Epithelial cell of esophagus (primary cell): ENCODE measurements around the gene SETD1A.
A peak's percentile ranks its signal among the peaks of the same experiment; 100 is the strongest.

Source experiments
- DNase-seq: peaks from one replicate; pipeline ENCODE4 v3.0.0; 2010; ENCODE audit warnings: low read depth
- H3K4me3 ChIP-seq: 2 replicates; pipeline ENCODE4 v1.5.1; 2011; ENCODE audit warnings: mild to moderate bottlenecking, low read length, control low read depth
- TF ChIP-seq, protein P1 (sequence below): IDR thresholded peaks from 2 replicates; pipeline ENCODE4 v1.5.1; 2011; ENCODE audit warnings: low read depth, mild to moderate bottlenecking, low read length, control low read depth, inconsistent platforms; ENCODE audit not compliant: insufficient read depth; ENCODE audit errors: missing control alignments

Gene SETD1A

DNA sequence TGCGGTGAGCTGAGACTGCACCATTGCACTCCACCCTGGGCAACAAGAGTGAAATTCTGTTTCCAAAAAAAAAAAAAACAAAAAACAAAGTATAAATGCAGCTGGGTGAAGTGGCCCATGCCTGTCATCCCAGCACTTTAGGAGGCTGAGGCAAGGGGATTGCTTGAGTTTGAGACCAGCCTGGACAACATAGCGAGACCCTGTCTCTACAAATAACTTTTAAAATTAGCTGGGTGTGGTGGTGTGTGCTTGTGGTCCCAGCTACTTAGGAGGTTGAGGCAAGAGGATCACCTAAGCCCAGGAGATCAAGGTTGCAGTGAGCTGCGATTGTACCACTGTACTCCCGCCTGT lies 65.7 kb downstream of the SETD1A start:
- no peak for DNase-seq

DNA sequence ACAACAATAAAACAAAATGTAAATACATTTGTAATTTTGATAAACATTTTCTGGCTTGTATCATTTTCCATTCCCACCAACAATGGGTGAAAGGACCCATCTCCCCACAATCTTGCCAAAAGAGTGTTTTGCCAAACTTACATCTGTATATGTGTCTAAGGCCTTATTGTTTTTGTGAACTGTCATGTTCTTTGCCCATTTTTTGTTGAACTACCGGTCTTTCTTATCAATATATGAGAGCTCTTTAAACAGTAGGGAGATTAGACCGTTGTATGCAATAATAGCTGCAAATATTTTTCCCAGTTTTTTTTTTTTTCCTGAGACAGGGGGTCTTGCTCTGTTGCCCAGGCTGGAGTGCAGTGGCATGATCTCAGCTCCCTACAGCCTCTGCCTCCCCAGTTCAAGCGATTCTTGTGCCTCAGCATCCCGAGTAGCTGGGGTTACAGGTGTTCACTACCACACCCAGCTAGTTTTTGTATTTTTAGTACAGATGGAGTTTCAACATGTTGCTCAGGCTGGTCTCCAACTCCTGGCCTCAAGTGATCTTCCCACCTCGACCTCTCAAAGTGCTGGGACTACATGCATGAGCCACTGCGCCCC lies 66.2 kb downstream of the SETD1A start:
- DNase-seq: no peak
- H3K4me3 ChIP-seq: no peak overlapping the region
- TF ChIP-seq, protein P1, sequence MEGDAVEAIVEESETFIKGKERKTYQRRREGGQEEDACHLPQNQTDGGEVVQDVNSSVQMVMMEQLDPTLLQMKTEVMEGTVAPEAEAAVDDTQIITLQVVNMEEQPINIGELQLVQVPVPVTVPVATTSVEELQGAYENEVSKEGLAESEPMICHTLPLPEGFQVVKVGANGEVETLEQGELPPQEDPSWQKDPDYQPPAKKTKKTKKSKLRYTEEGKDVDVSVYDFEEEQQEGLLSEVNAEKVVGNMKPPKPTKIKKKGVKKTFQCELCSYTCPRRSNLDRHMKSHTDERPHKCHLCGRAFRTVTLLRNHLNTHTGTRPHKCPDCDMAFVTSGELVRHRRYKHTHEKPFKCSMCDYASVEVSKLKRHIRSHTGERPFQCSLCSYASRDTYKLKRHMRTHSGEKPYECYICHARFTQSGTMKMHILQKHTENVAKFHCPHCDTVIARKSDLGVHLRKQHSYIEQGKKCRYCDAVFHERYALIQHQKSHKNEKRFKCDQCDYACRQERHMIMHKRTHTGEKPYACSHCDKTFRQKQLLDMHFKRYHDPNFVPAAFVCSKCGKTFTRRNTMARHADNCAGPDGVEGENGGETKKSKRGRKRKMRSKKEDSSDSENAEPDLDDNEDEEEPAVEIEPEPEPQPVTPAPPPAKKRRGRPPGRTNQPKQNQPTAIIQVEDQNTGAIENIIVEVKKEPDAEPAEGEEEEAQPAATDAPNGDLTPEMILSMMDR: no peak

More for the DNA sequence above, 65.7 kb downstream of the SETD1A start:
- TF ChIP-seq, protein P1: no peak
- no peak overlapping the region for H3K4me3 ChIP-seq

DNA sequence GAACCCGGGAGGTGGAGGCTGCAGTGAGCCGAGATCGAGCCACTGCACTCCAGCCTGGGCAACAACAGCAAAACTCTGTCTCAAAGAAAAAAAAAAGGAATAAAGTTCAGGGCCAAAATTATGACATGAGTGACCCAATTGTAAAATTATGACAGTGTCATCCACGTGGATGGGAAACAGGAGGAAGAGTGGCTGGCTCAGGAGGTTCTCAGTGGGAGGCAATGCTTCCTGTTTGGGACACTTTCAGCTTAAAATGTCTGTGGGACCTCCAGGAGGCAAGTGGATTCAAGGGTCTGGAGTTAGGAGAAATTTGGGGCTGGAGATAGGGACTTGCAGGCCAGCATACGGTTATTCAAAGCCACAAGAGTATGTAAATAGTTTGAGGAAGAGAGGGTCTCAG lies 67.8 kb downstream of the SETD1A start:
- TF ChIP-seq, protein P1: no peak
- no peak for DNase-seq
- H3K4me3 ChIP-seq: no peak overlapping the region

DNA sequence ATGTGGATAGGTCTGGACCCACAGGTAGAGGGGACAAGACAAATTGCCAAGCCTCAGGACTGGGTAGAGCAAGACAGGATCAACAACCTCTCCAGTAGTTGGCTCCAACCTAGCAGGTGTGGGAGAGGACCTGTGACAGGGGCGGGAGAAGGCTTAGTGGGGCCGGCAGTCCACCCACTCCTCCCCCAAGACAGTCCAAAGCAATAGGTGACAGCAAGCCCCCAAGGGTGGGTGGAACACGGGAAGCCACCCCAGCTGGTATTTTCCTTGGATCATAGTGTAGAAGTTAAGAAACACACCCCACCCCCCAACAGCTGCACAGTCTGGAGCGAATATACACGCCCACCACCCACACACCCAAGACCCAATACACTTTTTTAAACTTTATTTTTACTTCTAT lies 71.7 kb downstream of the SETD1A start:
- TF ChIP-seq, protein P1: no peak
- DNase-seq: no peak
- no peak overlapping the region for H3K4me3 ChIP-seq

DNA sequence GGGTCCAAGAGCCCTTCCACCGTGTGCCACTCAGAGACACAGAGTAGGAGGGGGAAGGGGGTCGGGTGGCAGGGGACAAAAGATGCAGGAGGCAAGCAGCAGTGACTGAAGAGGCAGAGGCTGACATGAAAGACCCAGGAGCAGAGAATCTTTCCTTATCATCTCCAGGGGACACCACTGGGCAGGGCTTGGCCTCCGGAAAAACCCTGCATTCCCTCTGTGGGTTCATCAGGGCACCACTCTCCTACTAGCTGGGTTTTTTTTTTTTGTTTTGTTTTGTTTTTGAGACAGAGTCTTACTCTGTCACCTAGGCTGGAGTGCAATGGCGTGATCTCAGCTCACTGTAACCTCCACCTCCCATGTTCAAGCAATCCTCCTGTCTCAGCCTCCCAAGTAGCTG lies 73.7 kb downstream of the SETD1A start:
- no peak for DNase-seq
- TF ChIP-seq, protein P1: no peak
- H3K4me3 ChIP-seq: no peak overlapping the region

DNA sequence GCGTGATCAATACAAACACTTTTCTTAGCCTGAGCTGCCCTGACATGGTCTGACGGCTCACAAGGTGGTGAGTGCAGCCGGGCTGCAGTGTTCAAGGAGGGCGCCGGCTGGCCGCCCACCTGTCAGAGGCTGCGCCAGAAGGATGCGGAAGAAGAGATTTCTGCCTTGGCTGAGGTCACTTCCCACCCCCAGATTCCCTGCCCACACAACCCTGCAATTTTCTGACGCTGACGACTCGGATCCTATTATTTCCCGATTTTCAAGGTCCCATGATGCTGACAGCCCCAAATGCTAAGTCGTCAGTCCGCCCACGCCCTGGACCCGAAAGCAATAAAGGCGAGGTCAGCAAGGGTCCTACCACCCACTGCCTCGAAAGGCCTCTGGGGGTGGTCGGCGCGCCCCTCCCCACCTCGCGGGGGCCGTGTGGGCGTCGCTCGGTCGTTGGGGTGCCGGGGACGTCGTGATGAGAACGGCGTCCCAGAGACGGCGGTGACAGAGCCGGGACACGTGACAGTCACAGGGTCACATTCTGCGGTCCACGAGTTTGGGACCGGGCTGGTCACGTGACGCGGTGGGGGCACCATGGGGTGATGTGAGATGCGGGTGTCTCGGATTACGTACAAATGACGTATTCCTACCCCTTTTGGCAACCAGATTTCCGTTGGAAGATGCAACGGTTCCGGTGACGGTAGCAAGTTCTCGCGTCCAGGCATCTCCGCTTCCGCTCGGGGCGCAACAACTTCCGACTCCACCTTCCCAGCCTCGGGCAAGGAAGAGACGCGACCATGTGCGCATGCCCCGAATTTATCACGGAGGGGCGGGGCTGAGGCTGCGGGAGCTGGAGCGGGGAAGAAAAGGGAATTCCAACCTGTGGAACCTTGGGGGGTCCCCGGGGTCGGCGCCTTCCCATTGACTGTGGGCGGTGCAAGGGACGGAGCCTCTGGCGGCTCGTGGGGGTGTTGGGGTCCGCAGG lies 75.5 kb downstream of the SETD1A start, which contains the start of gene STX4:
TSS of gene STX4 (plus strand) at position 823 of the 973 bp plus-strand sequence. CDS start 248 bp downstream, outside the sequence.
- peak within 1 kb of the TSS; percentile 96 for H3K4me3 ChIP-seq
- DNase-seq: peak; percentile 95
- TF ChIP-seq, protein P1: no peak
